Upper lobe of left lung (tissue), 6 donors: ENCODE measurements around the gene GATB. TPM values are rescaled to one million over a fixed set of nuclear protein-coding genes. Genes with fewer than 3 reads are reported as not detected.

Experiments used
- ATAC-seq, 2 donors: fragments of 200-7000 bp; cut with Tn5 transposase; one replicate each; pipeline ENCODE4 v1.9.1; 2022; ENCODE audit warnings: mild to moderate bottlenecking in 2 of 2, moderate library complexity in 2 of 2; ENCODE audit not compliant: low FRiP score in 2 of 2
- DNase-seq, 2 donors: peaks; one replicate each; pipeline ENCODE4 v3.0.0-alpha.2; 2019 to 2020
- H3K27ac ChIP-seq, 4 donors: fragments of 200-600 bp; sonication (generic); one replicate each; pipeline ENCODE4 v1.5.1; 2016 to 2019
- H3K27me3 ChIP-seq, 4 donors: fragments of 200-600 bp; sonication (generic); one replicate each; pipeline ENCODE4 v1.5.1; 2017 to 2019
- H3K36me3 ChIP-seq, 4 donors: fragments of 200-600 bp; sonication (generic); one replicate each; pipeline ENCODE4 v1.5.1; 2016 to 2019
- H3K4me1 ChIP-seq, 4 donors: fragments of 200-600 bp; sonication (generic); one replicate each; pipeline ENCODE4 v1.5.1; 2018 to 2019
- H3K4me3 ChIP-seq, 4 donors: fragments of 200-600 bp; sonication (generic); one replicate each; pipeline ENCODE4 v1.5.1; 2017 to 2019; ENCODE audit warnings: mild to moderate bottlenecking in 2 of 4, moderate library complexity in 1 of 4
- H3K9me3 ChIP-seq, 4 donors: fragments of 200-600 bp; sonication (generic); one replicate each; pipeline ENCODE4 v1.5.1; 2018 to 2019
- CTCF ChIP-seq, 6 experiments: fragments of 450-650 bp in 4 of 6; fragments of 200-600 bp in 2 of 6; sonication (generic) in 2 of 6; IDR thresholded peaks; one replicate each; pipeline ENCODE4 v1.5.1; 2016 to 2019; ENCODE audit warnings: antibody characterized with exemption in 6 of 6
- EP300 ChIP-seq, 4 donors: sonication (generic); formaldehyde crosslinking; IDR thresholded peaks; one replicate each; pipeline ENCODE4 v1.5.1; 2017; ENCODE audit warnings: antibody characterized with exemption in 4 of 4, control low read depth in 2 of 4
- POLR2A ChIP-seq, 4 donors: fragments of 450-650 bp; IDR thresholded peaks; one replicate each; pipeline ENCODE4 v1.5.1; 2016 to 2017; ENCODE audit warnings: antibody characterized with exemption in 4 of 4, mild to moderate bottlenecking in 2 of 4
- POLR2AphosphoS5 ChIP-seq, 2 donors: sonication (generic); formaldehyde crosslinking; IDR thresholded peaks; one replicate each; pipeline ENCODE4 v1.5.1; 2017; ENCODE audit warnings: antibody characterized with exemption in 2 of 2
- WGBS, 2 donors: methylation state at CpG; one replicate each; pipeline ENCODE4 v1.1.5; 2017 to 2018; 5-methylcytosine and 5-hydroxymethylcytosine counted together
- total RNA-seq, 6 donors: library from RNA; depleted of rRNA in 4 of 6; stranded (reverse); fragments of >200 nt in 4 of 6; gene quantifications; one replicate each; pipeline versions ENCODE4 v1.1.0 to v1.2.1, GENCODE V29; 2016 to 2021
- donor health status: DM: no; HTN: no; CAD: no; lungs with moderate emphysema.
- donor health status: DM: no; HTN: yes; CAD: no; lungs with severe emphysema.

GATB gene
- total RNA-seq, 6 donors from 2014 or later: 13.1 to 21.9 (median 14.5) TPM

- 93 to 97% methylated on average over 7 to 12 of the region's 12 CpGs for WGBS, 2 donors
- no peaks in the 10 kb centered on the region for H3K27me3 ChIP-seq
- H3K4me3 ChIP-seq: no peak overlapping the region
- no peaks in the 10 kb centered on the region for H3K4me1 ChIP-seq
- H3K9me3 ChIP-seq: no peaks in the 10 kb centered on the region
- no peak for DNase-seq
- H3K27ac ChIP-seq: no peak overlapping the region
- TF ChIP-seq CTCF (IDR thresholded peaks at IDR 0.05) (no peak), EP300 (IDR thresholded peaks at IDR 0.05) (no peak)
- no peaks in the 10 kb centered on the region for H3K36me3 ChIP-seq
- ATAC-seq: no peak
These were observed 30.9 kb downstream of the GATB start for GRCh38 chr4:151729731-151730559.

- WGBS, 2 donors: 85 to 90% methylated on average over 2 of the region's 2 CpGs
- Histone ChIP-seq H3K27me3 (no peaks in the 10 kb centered on the region), H3K27ac (no peak overlapping the region), H3K9me3 (no peaks in the 10 kb centered on the region), H3K4me3 (no peak overlapping the region), H3K36me3 (no peaks in the 10 kb centered on the region), H3K4me1 (no peaks in the 10 kb centered on the region)
- ATAC-seq: no peak
- TF ChIP-seq EP300 (IDR thresholded peaks at IDR 0.05) (no peak), POLR2AphosphoS5 (IDR thresholded peaks at IDR 0.05) (no peak), CTCF (IDR thresholded peaks at IDR 0.05) (no peak), POLR2A (IDR thresholded peaks at IDR 0.05) (no peak)
- no peak for DNase-seq
These were observed 32.1 kb downstream of the GATB start for GRCh38 chr4:151728679-151729078.

- no peaks in the 10 kb centered on the region for H3K27me3 ChIP-seq
- H3K4me3 ChIP-seq: no peak overlapping the region
- no peaks in the 10 kb centered on the region for H3K4me1 ChIP-seq
- no peaks in the 10 kb centered on the region for H3K36me3 ChIP-seq
- H3K9me3 ChIP-seq: no peaks in the 10 kb centered on the region
- WGBS, 2 donors: 56 to 80% methylated on average over 1 of the region's 1 CpG
- TF ChIP-seq POLR2AphosphoS5 (IDR thresholded peaks at IDR 0.05) (no peak), POLR2A (IDR thresholded peaks at IDR 0.05) (no peak), CTCF (IDR thresholded peaks at IDR 0.05) (no peak), EP300 (IDR thresholded peaks at IDR 0.05) (no peak)
- ATAC-seq: no peak
- no peak overlapping the region for H3K27ac ChIP-seq
- no peak for DNase-seq
These were observed 32.8 kb downstream of the GATB start for GRCh38 chr4:151728006-151728405.

- H3K4me3 ChIP-seq: no peak overlapping the region
- H3K27ac ChIP-seq: no peak overlapping the region
- ATAC-seq (no peak), DNase-seq (no peak)
- no peaks in the 10 kb centered on the region for H3K36me3 ChIP-seq
- no peak for TF ChIP-seq CTCF (IDR thresholded peaks at IDR 0.05)
- H3K27me3 ChIP-seq: no peaks in the 10 kb centered on the region
- no peaks in the 10 kb centered on the region for H3K9me3 ChIP-seq
- no peaks in the 10 kb centered on the region for H3K4me1 ChIP-seq
- 100% methylated on average over 1 of the region's 1 CpG for WGBS, 2 donors
These were observed 33.4 kb downstream of the GATB start for GRCh38 chr4:151727365-151727764.

GRCh38 chr4:151725087-151725486 is 35.7 kb downstream of the GATB start:
- WGBS, 2 donors: 90 to 100% methylated on average over 1 to 2 of the region's 2 CpGs
- no peak for TF ChIP-seq CTCF (IDR thresholded peaks at IDR 0.05)
- TF ChIP-seq POLR2A (IDR thresholded peaks at IDR 0.05): no peak
- no peak for TF ChIP-seq POLR2AphosphoS5 (IDR thresholded peaks at IDR 0.05)
- TF ChIP-seq EP300 (IDR thresholded peaks at IDR 0.05): no peak
- no peak for ATAC-seq
- Histone ChIP-seq H3K27ac (no peak overlapping the region), H3K27me3 (no peaks in the 10 kb centered on the region), H3K4me1 (no peaks in the 10 kb centered on the region), H3K9me3 (no peaks in the 10 kb centered on the region), H3K36me3 (no peaks in the 10 kb centered on the region), H3K4me3 (no peak overlapping the region)
- no peak for DNase-seq
